H1 (cell line): ENCODE results near the gene KLF8. TPM values are rescaled to one million over a fixed set of nuclear protein-coding genes. Genes with fewer than 3 reads are reported as not detected.

Experiments used
- CTCF ChIA-PET: fragments of 300-600 bp; sonication (Branson Sonifier 250); formaldehyde crosslinking; loops from one replicate; lab custom pipeline; 2021; ENCODE audit not compliant: partially characterized antibody; lab: Charles Lee
- POLR2A ChIA-PET: fragments of 300-600 bp; sonication (Branson Sonifier 250); formaldehyde crosslinking; loops from one replicate; lab custom pipeline; 2021; ENCODE audit warnings: inconsistent platforms; ENCODE audit not compliant: partially characterized antibody; lab: Charles Lee
- DNase-seq, 2 experiments: peaks; one replicate each; pipeline versions ENCODE4 v3.0.0 to v3.0.0-alpha.2; 2010 to 2022; ENCODE audit warnings: low spot score in 2 of 2, low read depth in 1 of 2, mixed read lengths in 1 of 2
- FAIRE-seq: peaks from 2 replicates; lab custom pipeline; 2011; peaks lifted over from hg19 to GRCh38; lab: Jason Lieb, UNC
- H2AFZ ChIP-seq: 2 replicates; pipeline ENCODE4 v1.8.1; 2012; ENCODE audit warnings: low read length, inconsistent platforms
- H2AK5ac ChIP-seq: 2 replicates; pipeline ENCODE4 v1.6.1; 2013; ENCODE audit warnings: low read depth, low read length
- H2BK120ac ChIP-seq: replicated peaks from 2 replicates; pipeline ENCODE3; 2013; ENCODE audit warnings: low read depth, low read length, inconsistent platforms
- H2BK12ac ChIP-seq: 2 replicates; pipeline ENCODE4 v1.6.1; 2013; ENCODE audit warnings: low read depth, low read length
- H2BK15ac ChIP-seq: 2 replicates; pipeline ENCODE4 v1.6.1; 2013; ENCODE audit warnings: low read length
- H2BK20ac ChIP-seq: 2 replicates; pipeline ENCODE4 v1.6.1; 2013; ENCODE audit warnings: low read length
- H2BK5ac ChIP-seq: 2 replicates; pipeline ENCODE4 v1.6.1; 2013; ENCODE audit warnings: low read depth, low read length
- H3K14ac ChIP-seq: 2 replicates; pipeline ENCODE4 v1.6.1; 2013; ENCODE audit warnings: inconsistent platforms; ENCODE audit not compliant: insufficient read length
- H3K18ac ChIP-seq: 2 replicates; pipeline ENCODE4 v1.6.1; 2013; ENCODE audit warnings: low read length; ENCODE audit errors: extremely low read depth
- H3K23ac ChIP-seq: 2 replicates; pipeline ENCODE4 v1.6.1; 2013; ENCODE audit warnings: inconsistent platforms; ENCODE audit not compliant: insufficient read length
- H3K23me2 ChIP-seq: 2 replicates; pipeline ENCODE4 v1.6.1; 2013; ENCODE audit warnings: low read depth, low read length
- H3K27ac ChIP-seq: 2 replicates; pipeline ENCODE4 v1.6.1; 2011; ENCODE audit warnings: low read depth, low read length, inconsistent platforms
- H3K27me3 ChIP-seq, 4 experiments: replicated peaks in 1 of 4; 1 replicate in 1 of 4; 2 replicates in 3 of 4; pipeline versions ENCODE4 v1.6.1 to v1.8.1; 2011 to 2013; ENCODE audit warnings: low read length in 3 of 4, mild to moderate bottlenecking in 3 of 4, inconsistent platforms in 2 of 4, mixed read lengths in 2 of 4, moderate library complexity in 1 of 4; ENCODE audit not compliant: control insufficient read depth in 3 of 4, insufficient read depth in 3 of 4; ENCODE audit errors: extremely low read depth in 1 of 4
- H3K36me3 ChIP-seq, 4 experiments: 2 replicates each; pipeline versions ENCODE4 v1.6.1 to v1.8.1; 2011 to 2013; ENCODE audit warnings: mild to moderate bottlenecking in 4 of 4, low read length in 3 of 4, moderate library complexity in 2 of 4, control low read depth in 1 of 4, inconsistent platforms in 1 of 4; ENCODE audit not compliant: insufficient read depth in 4 of 4, control insufficient read depth in 2 of 4
- H3K4ac ChIP-seq: replicated peaks from 2 replicates; pipeline ENCODE3; 2013; ENCODE audit warnings: low read length, low read depth, mixed read lengths, inconsistent platforms; ENCODE audit not compliant: insufficient read length
- H3K4me1 ChIP-seq, 4 experiments: replicated peaks in 1 of 4; 1 replicate in 1 of 4; 2 replicates in 3 of 4; pipeline versions ENCODE4 v1.6.1 to v1.8.1; 2011 to 2013; ENCODE audit warnings: low read length in 3 of 4, inconsistent platforms in 2 of 4, mixed read lengths in 1 of 4; ENCODE audit not compliant: insufficient read depth in 4 of 4, control insufficient read depth in 3 of 4
- H3K4me2 ChIP-seq, 2 experiments: 2 replicates each; pipeline versions ENCODE4 v1.6.1 to v1.8.1; 2011 to 2013; ENCODE audit warnings: low read depth in 2 of 2, low read length in 2 of 2, control low read depth in 1 of 2, inconsistent platforms in 1 of 2, mild to moderate bottlenecking in 1 of 2; ENCODE audit not compliant: insufficient read depth in 1 of 2
- H3K4me3 ChIP-seq, 4 experiments: fragments of 200-600, 300-600 bp in 1 of 4; sonication (generic), shearing (Covaris generic), sonication (Bioruptor Twin) in 1 of 4; 2 replicates each; pipeline versions ENCODE4 v1.5.1 to v1.8.1; 2011 to 2016; ENCODE audit warnings: low read length in 4 of 4, low read depth in 3 of 4, control low read depth in 2 of 4, inconsistent platforms in 2 of 4, mild to moderate bottlenecking in 2 of 4, mixed read lengths in 1 of 4, moderate library complexity in 1 of 4; ENCODE audit not compliant: insufficient read depth in 2 of 4; ENCODE audit errors: extremely low read depth in 1 of 4
- H3K56ac ChIP-seq: replicated peaks from 2 replicates; pipeline ENCODE3; 2013; ENCODE audit warnings: low read depth, mild to moderate bottlenecking, mixed read lengths, low read length, inconsistent platforms; ENCODE audit not compliant: insufficient read length
- H3K79me1 ChIP-seq: 2 replicates; pipeline ENCODE4 v1.6.1; 2013; ENCODE audit warnings: low read depth, low read length, control low read depth
- H3K79me2 ChIP-seq, 2 experiments: 2 replicates each; pipeline versions ENCODE4 v1.6.1 to v1.8.1; 2012 to 2013; ENCODE audit warnings: low read length in 2 of 2, mild to moderate bottlenecking in 2 of 2, inconsistent platforms in 1 of 2; ENCODE audit not compliant: insufficient read depth in 2 of 2, control insufficient read depth in 1 of 2
- H3K9ac ChIP-seq, 4 experiments: replicated peaks in 1 of 4; 1 replicate in 1 of 4; 2 replicates in 3 of 4; pipeline versions ENCODE4 v1.6.1 to v1.8.1; 2011 to 2013; ENCODE audit warnings: low read depth in 3 of 4, low read length in 3 of 4, control low read depth in 2 of 4, mild to moderate bottlenecking in 2 of 4, moderate library complexity in 2 of 4, inconsistent platforms in 1 of 4; ENCODE audit errors: extremely low read depth in 1 of 4
- H3K9me3 ChIP-seq, 2 experiments: 2 replicates each; pipeline versions ENCODE4 v1.6.1 to v1.8.1; 2012 to 2013; ENCODE audit warnings: mild to moderate bottlenecking in 2 of 2, moderate library complexity in 2 of 2, control low read depth in 1 of 2, inconsistent platforms in 1 of 2, low read depth in 1 of 2, low read length in 1 of 2, mixed read lengths in 1 of 2; ENCODE audit not compliant: insufficient read depth in 2 of 2
- H4K20me1 ChIP-seq, 2 experiments: replicated peaks in 1 of 2; 2 replicates each; pipeline versions ENCODE3 to v1.8.1; 2011 to 2013; ENCODE audit warnings: inconsistent platforms in 2 of 2, low read length in 2 of 2, mild to moderate bottlenecking in 1 of 2; ENCODE audit not compliant: insufficient read depth in 2 of 2, control insufficient read depth in 1 of 2
- H4K5ac ChIP-seq: 2 replicates; pipeline ENCODE4 v1.6.1; 2013; ENCODE audit warnings: low read length, low read depth, mixed read lengths, inconsistent platforms; ENCODE audit not compliant: insufficient read length
- H4K8ac ChIP-seq: 2 replicates; pipeline ENCODE4 v1.8.0; 2013; ENCODE audit warnings: mild to moderate bottlenecking, moderate library complexity, low read length, inconsistent platforms; ENCODE audit not compliant: insufficient read depth; ENCODE audit errors: extremely low read depth
- H4K91ac ChIP-seq: replicated peaks from 2 replicates; pipeline ENCODE3; 2013; ENCODE audit warnings: low read length, mixed read lengths, inconsistent platforms; ENCODE audit not compliant: insufficient read length
- BACH1 ChIP-seq: IDR thresholded peaks from 2 replicates; pipeline ENCODE4 v1.6.1; 2012; ENCODE audit warnings: low read length, improper control_type of control experiment
- CEBPB ChIP-seq: IDR thresholded peaks from 2 replicates; pipeline ENCODE4 v1.6.1; 2012; ENCODE audit warnings: low read depth, low read length
- CHD1 ChIP-seq: IDR thresholded peaks from 2 replicates; pipeline ENCODE4 v1.6.1; 2012; ENCODE audit warnings: low read depth, low read length, improper control_type of control experiment
- CTBP2 ChIP-seq: IDR thresholded peaks from 2 replicates; pipeline ENCODE4 v1.7.0; 2011; ENCODE audit warnings: borderline replicate concordance, mild to moderate bottlenecking, moderate library complexity, mixed read lengths, low read length; ENCODE audit not compliant: insufficient read depth, insufficient read length
- EGR1 ChIP-seq: IDR thresholded peaks from 2 replicates; pipeline ENCODE4 v1.6.1; 2011; ENCODE audit warnings: low read depth, low read length, borderline replicate concordance
- EZH2 ChIP-seq: fragments of 200-600 bp; sonication (generic); IDR thresholded peaks from 2 replicates; pipeline ENCODE4 v1.7.1; 2012; ENCODE audit warnings: low read depth, mild to moderate bottlenecking, moderate library complexity, low read length, inconsistent platforms; ENCODE audit not compliant: severe bottlenecking
- KDM4A ChIP-seq: IDR thresholded peaks from one replicate; pipeline ENCODE4 v1.7.1; 2012; ENCODE audit warnings: low read depth, mild to moderate bottlenecking, moderate library complexity, low read length, inconsistent platforms; ENCODE audit not compliant: severe bottlenecking
- POU5F1 ChIP-seq: IDR thresholded peaks from 2 replicates; pipeline ENCODE4 v1.6.1; 2011; ENCODE audit warnings: low read depth, mild to moderate bottlenecking, low read length, moderate library complexity
- RAD21 ChIP-seq, 2 experiments: IDR thresholded peaks in 1 of 2; conservative IDR thresholded peaks in 1 of 2; 2 replicates each; pipeline ENCODE4 v1.6.1; 2011; ENCODE audit warnings: low read depth in 2 of 2, low read length in 2 of 2, improper control_type of control experiment in 1 of 2, inconsistent platforms in 1 of 2, mild to moderate bottlenecking in 1 of 2, moderate library complexity in 1 of 2
- SUZ12 ChIP-seq: fragments of 200-600 bp; sonication (generic); IDR thresholded peaks from 2 replicates; pipeline ENCODE4 v1.6.1; 2012; ENCODE audit warnings: mild to moderate bottlenecking, inconsistent platforms, low read length, moderate library complexity, mixed read lengths
- TAF1 ChIP-seq: IDR thresholded peaks from 2 replicates; pipeline ENCODE4 v1.6.1; 2011; ENCODE audit warnings: mild to moderate bottlenecking, low read depth, low read length
- YY1 ChIP-seq: IDR thresholded peaks from 2 replicates; pipeline ENCODE4 v1.6.1; 2011; ENCODE audit warnings: low read depth, mild to moderate bottlenecking, low read length
- WGBS, 2 experiments: shearing (Covaris generic) in 1 of 2; methylation state at CpG; one replicate each; pipeline versions ENCODE4 v1.1.6 to v1.1.7; 2013 to 2015; ENCODE audit warnings: low lambda C conversion rate in 2 of 2, mixed read lengths in 2 of 2, inconsistent platforms in 1 of 2, low coverage in 1 of 2, missing lambda C conversion rate in 1 of 2; ENCODE audit not compliant: insufficient replicate concordance in 2 of 2, insufficient coverage in 1 of 2, insufficient read length in 1 of 2; ENCODE audit errors: extremely low coverage in 1 of 2, missing lambda C conversion rate in 1 of 2; 5-methylcytosine and 5-hydroxymethylcytosine counted together
- polyA plus RNA-seq, 7 experiments: library from polyadenylated mRNA; depleted of rRNA in 3 of 7; stranded (reverse) in 5 of 7; unstranded in 2 of 7; fragments of >200 nt in 5 of 7; fragments of 200-250 nt in 2 of 7; gene quantifications; 1 replicate in 5 of 7; 2 replicates in 1 of 7; 4 replicates in 1 of 7; pipeline versions ENCODE4 v1.2.1 to v1.2.3, GENCODE V29; 2011 to 2013; ENCODE audit warnings: missing spikeins in 2 of 7, mixed read lengths in 2 of 7
- total RNA-seq: library from RNA; stranded (reverse); fragmentation: NEBNext Ultra II Directional; extraction: Animal tissue kit (Norgen Biotek cat#: 25700); gene quantifications from 2 replicates; pipeline ENCODE4 v1.2.1, GENCODE V29; 2021
- TF ChIP-seq, protein P1 (sequence below): IDR thresholded peaks from 2 replicates; pipeline ENCODE4 v1.6.1; 2011; ENCODE audit warnings: low read depth, mild to moderate bottlenecking, low read length; ENCODE audit not compliant: insufficient read depth

The KLF8 gene
- total and polyA plus RNA-seq, 2 of the 8 experiments (the other 6 are each of a cell fraction or from before 2014, with no cell fraction given) = 11.5 to 15.3 TPM

DNA sequence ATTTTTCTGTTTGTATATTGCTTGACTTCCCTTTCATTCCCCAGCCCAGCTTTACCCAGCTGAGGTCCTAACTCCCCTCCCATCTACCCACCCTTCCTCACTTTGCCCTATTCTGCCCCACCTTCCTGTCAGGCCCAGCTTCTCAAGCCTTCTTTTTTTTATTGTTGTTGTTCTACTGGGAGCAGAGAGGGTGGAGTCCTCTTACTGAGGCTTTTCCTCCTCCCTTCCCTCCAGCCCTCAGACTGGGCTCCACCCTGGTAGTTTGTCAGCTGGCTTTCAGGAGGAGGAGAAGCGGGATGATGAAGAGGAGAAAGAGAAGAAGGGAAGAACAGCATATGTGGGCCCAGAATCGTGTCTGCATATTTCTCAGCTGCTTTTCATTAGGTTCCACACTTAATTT lies 3.2 kb upstream of the KLF8 start:
- DNase-seq = no peak
- Histone ChIP-seq H2AK5ac (no peak overlapping the region), H3K56ac (no peak overlapping the region), H4K5ac (no peak overlapping the region), H3K14ac (no peak overlapping the region), H4K20me1 (no peaks in the 10 kb centered on the region), H3K9me3 (no peaks in the 10 kb centered on the region), H2BK5ac (no peak overlapping the region), H3K4me3 (no peak overlapping the region), H2BK15ac (no peak overlapping the region), H3K27ac (no peak overlapping the region), H3K79me1 (no peaks in the 10 kb centered on the region), H3K4me1 (peaks cover 0 to 4% (median 0%) of the 10 kb centered on the region in 4 experiments; a peak in 2 of 7 replicates), H3K36me3 (no peaks in the 10 kb centered on the region), H3K27me3 (no peaks in the 10 kb centered on the region), H3K9ac (no peak overlapping the region), H3K23ac (no peak overlapping the region), H2BK120ac (no peak overlapping the region), H3K18ac (no peak overlapping the region), H3K79me2 (no peaks in the 10 kb centered on the region), H4K91ac (no peak overlapping the region), H3K23me2 (peaks cover 3% of the 10 kb centered on the region; the same call in 1 of the 2 replicates), H2AFZ (no peak overlapping the region), H4K8ac (no peak overlapping the region), H2BK12ac (no peak overlapping the region), H3K4me2 (no peak overlapping the region), H2BK20ac (no peak overlapping the region), H3K4ac (no peak overlapping the region)
- no peak for FAIRE-seq
- ChIA-PET CTCF (interaction anchor here (0.8 to 1.7 kb wide), 2 partner anchors 20 to 321 kb away, joined by 3 to 7 read pairs; no protein-coding TSS in a partner anchor), POLR2A (no interaction called here)
- 33% methylated on average over 1 of the region's 2 CpGs; no CpG with 5 or more reads in 1 of the 2 experiments for WGBS, 2 experiments
- TF ChIP-seq SUZ12 = no peak
- no peak for TF ChIP-seq RAD21 (IDR thresholded peaks at IDR 0.05 in 1 of 2, conservative IDR thresholded peaks at IDR 0.05 in 1 of 2; ENCODE audit: low read depth in 2 of 2, low read length in 2 of 2)
- TF ChIP-seq POU5F1 = no peak
- no peak for TF ChIP-seq CEBPB
- TF ChIP-seq, protein P1, sequence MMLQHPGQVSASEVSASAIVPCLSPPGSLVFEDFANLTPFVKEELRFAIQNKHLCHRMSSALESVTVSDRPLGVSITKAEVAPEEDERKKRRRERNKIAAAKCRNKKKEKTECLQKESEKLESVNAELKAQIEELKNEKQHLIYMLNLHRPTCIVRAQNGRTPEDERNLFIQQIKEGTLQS = no peak
- no peak for TF ChIP-seq EZH2
- TF ChIP-seq EGR1 = no peak
- no peak for TF ChIP-seq KDM4A
- TF ChIP-seq YY1 = no peak
- no peak for TF ChIP-seq BACH1
- no peak for TF ChIP-seq TAF1
- no peak for TF ChIP-seq CTBP2
- TF ChIP-seq CHD1 = no peak
